GM18907 (cell line): ENCODE results near the gene AMOTL1.
"Not testable (repeated sequence)": the region's sequence is repeated elsewhere in the genome, so short reads cannot be mapped to it uniquely, and the experiment has no call there.

Experiments
- ATAC-seq: cut with Tn5 transposase; IDR thresholded peaks from one replicate; pipeline ENCODE4 v1.9.1; 2021; ENCODE audit warnings: mild to moderate bottlenecking, moderate library complexity; ENCODE audit not compliant: unreplicated experiment

The AMOTL1 gene

DNA sequence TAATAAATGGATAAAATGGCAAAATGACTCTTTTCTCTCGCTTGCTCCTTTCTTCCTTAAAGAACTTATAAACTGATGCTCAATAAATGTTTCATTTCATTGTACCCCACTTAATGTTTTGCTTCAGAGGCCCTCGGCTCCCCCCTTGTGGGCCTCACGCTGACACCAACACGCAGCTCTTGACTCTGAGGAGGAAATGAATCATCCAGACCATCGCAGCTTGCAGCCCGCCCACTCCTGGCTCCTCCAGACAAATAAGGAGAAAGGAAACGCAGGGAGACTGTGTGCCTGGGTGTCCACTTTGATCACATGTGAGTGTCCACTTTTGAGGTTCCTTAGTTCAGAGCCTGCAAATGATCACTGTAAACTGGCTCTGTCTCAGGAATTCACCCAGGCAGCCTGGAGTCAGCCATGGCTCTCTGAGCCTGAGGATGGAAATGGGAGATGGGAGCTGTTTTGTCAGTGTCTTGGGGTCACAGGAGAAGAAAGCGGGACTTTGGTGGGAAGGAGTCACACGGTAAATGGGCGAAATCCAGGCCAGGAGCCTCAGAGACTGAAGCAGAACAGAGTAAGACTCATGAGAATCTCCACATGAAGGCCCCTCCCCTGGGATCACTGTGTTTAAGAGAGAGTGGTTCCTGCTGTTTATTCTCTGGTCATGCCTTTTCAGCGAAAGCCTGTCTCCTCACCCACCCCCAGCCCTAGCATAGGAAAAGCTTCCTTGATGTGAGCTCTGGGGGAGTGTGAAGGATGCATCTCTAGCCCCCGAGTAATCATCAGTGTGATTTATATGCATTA is 108.7 kb downstream of the AMOTL1 start:
- ATAC-seq, result peak; percentile 94

DNA sequence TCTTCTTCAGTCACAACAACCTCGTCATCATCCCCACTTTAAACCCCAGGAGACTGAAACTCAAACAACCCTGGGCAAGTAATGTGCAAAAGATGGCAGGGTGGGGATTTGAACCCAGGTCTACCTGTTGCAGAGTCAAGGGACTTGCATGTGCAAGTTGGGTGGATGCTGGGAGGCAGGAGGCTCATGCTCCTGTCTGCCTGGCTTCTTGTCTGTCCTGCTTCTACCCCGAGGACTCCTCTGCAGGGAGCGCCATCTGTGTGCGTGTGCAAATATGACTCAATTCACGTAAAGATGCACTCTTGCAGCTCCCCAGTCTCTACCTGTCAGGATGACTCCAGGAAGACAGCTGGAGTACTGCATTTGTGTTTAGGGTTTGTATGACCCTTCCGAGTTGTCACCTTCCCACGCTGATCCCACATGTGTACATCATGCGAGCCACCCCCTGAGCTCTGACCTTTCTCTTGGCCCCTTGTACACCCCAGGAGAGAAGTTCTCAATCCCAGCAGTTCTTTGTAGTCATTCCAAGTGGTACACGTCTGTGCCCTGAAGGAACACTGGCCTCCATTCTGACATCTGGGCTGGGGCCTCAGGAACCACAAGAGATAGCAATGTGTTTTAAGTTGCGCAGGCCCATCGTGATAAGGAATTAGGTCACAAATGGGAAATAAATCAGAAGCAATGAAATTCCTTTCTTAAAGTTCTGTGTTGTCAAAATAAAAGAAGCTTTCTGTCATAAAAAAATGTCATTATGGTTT is 109.5 kb downstream of the AMOTL1 start:
- no peak for ATAC-seq

DNA sequence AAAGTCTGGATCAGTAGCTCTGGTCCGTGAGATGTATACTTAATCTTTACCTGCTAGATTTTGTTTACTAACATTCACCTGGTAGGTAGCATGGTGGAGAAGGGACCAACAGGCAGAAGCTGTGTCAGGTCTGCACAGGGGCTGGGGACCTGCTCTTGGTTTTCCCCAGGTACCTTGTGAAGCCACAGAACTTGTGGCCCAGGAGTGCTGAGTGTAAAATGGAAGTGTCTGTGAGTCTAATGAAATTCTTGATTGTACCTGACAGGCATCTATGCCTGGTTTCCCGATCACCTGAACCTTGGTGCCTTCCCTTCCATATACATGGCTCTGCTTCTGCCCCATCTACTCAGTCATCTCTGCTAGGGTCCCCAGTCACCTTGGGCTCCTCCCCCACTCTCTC is 110.8 kb downstream of the AMOTL1 start:
- ATAC-seq, result no peak

DNA sequence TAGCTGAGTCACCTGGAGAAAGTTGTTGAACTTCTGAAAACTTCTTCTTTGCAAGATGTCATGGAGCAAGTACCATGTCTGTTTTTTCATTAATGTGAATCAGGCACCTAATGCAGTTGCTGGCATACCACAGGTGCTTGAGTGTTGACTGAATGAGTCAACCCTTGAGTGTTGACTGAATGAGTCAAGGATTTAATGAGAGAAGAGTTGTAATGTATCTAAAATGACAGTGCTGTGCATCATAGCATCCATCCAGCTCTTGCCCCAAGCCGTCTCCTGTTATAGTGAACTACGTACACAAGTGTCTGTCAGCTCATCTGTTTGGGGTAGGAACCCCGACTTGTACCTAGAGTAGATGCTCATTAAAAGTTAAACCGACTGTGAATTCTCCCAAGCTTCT is 112.1 kb downstream of the AMOTL1 start:
- ATAC-seq, result no peak

DNA sequence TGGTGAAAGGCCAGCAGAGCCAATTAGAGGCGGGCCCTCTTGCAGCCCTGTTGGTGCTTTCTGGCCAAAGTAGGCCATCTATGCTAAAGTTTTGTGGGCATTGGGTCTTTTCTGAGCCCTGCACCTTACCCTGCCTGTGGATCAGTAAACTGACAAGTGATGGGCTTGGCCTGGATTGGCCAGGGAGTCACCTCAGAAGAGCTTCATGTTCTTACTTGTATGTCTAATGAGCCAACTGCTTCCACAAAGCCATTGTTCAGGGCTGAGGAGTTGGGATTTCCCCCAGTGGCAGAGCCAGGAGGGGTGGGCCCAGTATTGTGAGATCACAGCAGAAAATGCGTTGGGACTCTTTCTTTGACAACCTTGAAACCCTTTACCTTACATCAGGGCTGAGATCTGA is 114.8 kb downstream of the AMOTL1 start:
- no peak for ATAC-seq

DNA sequence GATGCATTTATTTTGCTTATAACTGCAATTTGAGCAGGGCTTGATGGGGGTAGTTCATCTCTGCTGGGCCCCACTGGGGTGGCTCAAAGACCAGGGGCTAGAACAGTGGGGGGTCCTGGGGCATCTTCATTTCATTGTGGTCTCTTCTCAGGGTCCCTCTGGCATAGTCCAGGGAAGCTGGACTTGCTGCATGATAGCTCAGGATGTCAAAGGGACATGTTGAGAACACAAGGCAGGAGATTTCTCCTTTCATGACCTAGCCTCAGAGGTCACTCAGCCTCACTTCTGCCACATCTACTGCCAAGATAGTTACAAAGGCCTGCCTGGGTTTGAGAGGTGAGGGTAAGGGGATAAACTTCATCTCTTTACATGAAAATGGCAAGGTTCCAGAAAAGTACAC is 115.7 kb downstream of the AMOTL1 start:
- ATAC-seq, result no peak

DNA sequence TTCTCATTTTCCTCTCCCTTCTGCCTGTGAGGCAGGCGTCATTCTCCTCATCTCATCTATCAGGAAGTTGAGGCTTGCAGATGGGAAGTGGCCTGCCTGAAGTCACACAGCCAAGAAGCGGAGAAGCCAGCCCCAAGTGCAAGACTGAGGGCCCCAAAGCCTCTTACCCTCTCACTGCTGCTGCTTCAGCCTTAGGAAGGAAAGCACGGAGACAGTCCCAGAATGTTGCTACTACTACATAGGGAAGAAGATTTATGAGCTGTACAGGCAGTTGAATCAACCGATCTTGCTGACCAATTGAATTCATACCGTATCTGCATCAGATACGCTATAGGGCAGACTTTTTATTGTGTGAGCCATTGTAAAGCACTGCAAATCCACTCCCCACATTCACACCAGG is 116.2 kb downstream of the AMOTL1 start:
- no peak for ATAC-seq

DNA sequence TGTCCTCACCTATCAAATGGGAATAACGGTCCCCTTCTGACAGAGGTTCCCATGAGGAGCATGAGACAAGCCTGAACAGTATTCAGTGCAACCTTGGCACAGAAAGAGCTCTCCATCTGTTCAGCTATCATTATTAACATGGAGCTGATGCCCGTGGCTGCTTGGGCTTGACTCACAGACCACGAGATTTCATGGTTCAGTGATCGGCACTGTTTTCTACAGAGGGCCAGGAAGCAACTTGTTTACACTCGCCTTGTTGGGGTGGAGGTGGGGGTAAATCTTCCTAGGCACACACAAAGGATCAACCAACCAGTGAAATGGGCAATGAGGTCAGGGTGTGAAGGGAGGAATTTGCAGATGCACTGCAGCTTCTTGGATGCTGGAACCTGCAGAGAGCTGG is 117.0 kb downstream of the AMOTL1 start:
- ATAC-seq, result peak; percentile 90

DNA sequence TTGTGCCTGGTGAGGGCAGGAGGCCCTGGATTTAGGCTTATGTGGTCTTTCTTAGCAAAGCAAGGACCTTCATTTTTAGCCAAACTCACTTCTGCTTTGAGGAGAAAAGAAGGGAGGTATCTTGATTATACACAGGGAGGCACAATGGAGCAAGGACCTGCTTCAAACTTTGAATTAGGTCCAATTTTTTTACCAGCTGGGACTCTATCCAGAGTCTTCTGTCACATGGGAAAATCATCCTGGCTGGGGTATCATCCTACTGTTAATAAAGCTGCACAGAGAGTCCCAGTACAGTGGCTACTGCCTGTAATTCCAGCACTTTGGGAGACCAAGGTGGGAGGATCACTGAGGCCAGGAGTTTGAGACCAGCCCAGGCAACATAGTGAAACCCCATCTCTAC is 117.4 kb downstream of the AMOTL1 start:
- ATAC-seq, result no peak

DNA sequence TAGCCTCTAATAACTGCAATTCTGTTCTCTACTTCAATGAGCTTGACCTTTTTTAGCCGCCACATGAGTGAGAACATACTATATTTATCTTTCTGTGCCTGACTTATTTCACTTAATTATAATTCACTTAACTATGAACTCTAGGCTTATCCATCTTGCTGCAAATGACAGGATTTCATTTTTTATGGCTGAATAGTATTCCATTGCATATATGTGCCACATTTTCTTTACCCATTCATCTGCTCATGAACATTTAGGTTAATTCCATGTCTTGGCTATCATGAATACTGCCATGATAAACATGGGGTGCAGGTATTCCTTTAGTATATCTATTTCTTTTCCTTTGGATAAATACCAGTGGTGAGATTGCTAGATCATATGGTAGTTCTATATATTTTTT is 120.0 kb downstream of the AMOTL1 start:
- no peak for ATAC-seq

DNA sequence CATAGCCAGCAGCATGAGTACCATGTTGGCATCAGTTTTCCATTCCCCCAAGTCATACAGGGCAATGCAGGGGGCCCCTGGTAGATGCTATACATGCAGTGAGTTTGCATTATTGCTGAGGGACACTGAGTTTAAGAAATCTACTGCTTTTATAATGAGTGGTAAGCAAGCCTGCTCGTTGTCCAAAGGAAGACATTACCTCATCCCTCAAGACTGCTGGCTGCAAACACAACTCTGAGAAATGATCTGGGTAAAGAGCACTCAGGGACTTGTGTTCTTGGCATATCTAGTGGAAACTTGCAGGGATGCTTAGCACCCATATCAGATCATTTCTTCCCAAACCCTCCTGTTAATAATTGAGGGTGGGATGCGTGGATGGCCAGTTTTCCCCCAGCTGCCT is 127.3 kb downstream of the AMOTL1 start:
- ATAC-seq, result no peak

DNA sequence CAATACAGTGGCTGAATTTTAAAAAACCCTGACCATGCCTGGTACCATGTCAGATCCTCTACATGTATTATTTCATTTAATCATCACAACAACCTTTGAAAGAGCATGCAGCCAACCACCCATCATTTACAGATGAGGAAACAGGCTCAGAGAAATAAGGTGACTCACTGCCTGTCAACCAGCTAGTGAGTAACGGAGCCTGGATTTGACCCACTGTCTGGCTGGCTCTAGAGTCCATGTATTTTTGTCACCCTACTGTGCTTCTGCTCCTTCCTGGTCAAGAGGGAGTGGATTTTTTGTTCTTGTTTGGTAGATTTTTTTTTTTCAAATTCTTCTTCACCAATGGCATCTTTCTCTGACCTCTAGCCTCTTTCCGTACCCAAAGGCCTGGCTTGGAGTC is 127.8 kb downstream of the AMOTL1 start:
- ATAC-seq, result no peak

DNA sequence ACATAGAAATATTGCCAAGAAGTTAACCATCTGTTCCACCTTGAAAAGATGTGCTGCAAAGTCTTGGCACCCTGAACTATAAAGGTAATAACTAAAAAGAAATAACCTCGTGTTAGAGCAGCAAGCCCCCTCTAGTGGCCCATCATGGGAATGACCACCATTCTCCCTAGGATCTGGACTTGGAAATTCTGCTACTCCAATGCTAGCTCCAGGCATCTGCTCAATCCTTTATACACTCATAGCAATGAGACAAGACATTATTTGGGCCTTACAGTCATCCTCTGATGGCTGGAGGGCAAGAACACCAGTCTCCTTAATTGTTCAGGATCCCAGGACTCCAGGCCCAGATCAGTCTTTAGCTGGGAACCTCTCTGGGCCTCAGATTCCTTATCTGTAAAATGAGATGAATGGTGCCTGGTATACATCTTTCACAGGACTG is 129.2 kb downstream of the AMOTL1 start:
- ATAC-seq, result no peak

DNA sequence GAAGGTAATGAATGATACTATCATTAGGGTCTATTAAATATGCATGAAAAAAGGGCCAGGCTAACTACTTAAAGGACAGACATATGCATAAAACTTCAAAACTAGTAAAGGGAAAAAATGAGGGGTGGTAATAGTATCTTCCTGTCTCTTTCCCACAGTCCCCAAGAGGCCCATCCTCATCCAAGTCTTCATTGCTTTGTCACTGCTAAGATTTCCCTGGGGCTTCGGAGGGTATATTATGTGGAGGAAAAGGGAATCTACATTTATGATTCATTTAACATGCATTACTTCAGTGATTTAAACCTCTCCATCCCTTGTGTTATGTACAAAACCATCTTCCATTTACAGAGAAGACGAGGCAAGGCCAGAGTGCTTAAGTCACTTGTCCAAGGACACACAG is 139.1 kb downstream of the AMOTL1 start:
- ATAC-seq, result no peak

DNA sequence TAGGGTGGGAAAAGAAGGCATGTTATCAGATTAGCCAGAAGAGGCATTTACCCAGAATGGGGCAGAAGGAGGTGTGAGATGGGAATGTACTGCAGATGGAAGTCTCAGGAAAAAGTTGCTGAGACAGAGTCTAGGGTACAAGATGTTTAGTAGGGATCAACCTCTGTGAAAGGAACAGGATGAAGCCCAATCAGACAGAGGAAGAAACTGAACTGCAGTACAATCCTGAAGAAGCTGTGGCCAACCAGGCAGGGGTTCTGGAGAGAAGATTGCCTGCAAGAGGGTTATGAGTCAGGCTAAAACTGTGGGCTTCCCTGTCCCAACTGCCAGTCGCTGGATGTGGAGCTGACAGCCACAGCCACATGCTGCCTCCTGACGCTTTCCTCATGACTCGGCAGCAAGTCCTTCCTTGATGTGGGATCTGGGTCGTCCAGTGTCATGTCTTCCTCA is 141.2 kb downstream of the AMOTL1 start:
- no peak for ATAC-seq

DNA sequence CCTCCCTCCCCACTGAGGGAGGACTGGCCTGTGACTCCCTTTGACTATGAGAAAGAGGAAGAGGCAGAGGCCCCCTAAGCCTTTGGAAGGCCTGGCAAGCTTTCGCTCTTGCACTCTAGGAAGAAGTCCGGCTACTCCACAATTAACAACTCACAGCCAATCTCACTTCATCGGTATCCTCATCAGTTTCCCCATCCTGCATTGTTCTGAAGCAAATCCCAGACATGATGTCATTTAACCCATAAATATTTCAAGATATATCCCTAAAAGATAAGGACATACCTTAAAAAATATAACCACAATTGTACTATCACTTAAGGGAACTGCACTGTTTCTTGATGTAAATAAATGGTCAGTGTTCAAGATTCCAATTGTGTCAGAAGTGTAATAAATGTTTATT is 142.1 kb downstream of the AMOTL1 start:
- no peak for ATAC-seq

DNA sequence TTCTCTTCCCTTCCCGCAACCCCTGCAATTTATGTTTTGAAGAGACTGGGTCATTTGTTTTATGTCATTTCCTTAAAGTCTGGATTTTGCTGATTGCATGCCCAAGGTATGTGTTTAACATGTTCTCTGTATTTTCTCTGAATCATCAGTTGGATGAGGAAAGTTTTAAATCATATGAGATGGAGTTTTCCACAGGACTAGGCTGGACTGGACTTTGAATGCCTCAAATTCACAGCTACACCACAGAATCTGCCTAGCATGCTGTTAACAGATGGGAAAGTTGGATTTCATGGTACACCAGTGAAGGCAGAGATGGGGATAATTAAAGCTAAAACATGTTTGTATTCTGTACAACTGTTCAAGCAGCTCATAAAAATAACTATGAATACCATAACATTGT is 142.6 kb downstream of the AMOTL1 start:
- no peak for ATAC-seq

DNA sequence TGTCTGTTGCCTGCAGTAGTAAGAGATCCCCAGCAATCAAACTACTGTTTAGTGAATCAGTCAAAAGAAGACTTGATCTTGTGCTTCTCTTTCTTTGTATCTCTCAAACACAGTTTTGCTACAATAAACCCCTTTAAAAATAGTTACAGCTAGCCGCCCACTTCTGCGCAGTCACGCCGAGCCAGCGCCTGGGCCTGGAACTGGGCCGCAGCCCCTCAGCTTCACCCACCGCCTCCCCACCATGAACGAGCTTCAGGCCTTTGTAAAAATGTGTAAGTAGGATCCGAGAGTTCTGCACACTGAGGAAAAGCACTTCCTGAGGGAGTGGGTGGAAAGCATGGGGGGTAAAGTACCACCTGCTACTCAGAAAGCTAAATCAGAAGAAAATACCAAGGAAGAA is 144.7 kb downstream of the AMOTL1 start:
- ATAC-seq, result no peak

DNA sequence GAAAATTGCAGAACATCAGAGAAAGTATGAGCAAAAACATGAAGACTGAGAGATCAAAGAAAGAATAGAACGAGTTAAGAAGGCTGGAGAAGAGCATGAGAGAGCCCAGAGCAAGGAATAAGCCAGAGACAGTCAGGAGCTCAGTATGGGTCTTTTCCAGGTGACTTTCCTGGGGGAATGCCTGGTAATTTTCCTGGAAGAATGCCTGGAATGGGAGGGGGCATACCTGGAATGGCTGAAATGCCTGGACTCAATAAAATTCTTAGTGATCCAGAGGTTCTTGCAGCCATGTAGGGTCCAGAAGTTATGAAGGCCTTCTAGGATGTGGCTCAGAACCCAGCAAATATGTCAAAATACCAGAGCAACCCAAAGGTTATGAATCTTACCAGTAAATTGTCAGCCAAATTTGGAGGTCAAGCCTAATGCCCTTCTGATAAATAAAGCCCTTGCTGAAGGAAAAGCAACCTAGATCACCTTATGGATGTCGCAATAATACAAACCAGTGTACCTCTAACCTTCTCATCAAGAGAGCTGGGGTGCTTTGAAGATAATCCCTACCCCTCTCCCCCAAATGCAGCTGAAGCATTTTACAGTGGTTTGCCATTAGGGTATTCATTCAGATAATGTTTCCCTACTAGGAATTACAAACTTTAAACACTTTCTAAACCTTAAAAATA is 145.7 kb downstream of the AMOTL1 start:
- not testable (repeated sequence) for ATAC-seq

DNA sequence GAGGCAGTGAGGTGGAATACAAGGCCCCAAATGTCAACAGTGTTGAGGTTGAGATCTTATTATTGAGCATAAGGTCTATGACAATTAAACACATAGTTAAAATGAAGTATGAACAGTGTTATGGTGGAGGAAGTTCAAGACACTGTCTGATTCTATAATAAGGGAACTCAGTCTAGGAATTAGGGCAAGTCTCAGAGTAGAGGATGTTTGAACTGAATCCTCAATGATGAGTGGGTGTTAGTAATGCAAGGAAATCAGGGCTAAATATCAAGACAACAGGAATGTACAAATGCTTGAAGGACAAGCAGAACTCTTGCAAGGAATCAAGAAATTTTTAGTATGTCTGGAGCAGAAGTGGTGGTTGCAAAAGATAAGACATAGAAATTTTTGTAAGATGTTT is 152.2 kb downstream of the AMOTL1 start:
- ATAC-seq, result no peak

DNA sequence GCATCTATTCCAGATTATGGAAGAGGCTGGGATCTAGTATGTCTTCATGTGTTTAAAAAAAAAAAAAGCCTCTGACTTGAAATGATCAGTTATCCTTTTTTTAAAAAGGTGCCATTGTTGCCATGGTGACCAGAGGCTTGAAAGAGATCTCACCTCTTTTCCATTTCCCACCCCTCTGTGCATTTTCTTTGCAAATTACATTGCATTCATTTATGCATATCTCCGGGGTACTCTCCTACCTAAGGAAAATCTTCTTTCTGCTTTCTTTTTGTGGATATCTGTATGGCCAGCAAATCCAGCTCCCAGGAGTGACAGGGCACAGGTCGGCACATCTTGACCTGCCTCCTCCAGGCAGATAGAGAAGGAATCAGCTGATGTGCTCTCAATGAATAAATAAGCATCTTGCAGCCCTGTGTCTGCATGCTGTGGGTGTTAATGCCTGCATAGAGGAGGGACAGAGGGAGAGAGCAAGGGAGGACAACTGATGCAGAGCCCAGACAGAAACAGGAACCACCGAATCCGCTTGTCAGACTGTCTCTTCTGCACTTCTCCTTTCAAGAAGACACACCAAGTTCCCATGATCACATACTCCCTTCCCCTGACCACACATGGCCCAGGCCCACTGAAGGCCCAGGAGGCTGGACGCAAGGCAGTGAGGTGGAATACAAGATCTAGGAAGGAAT is 154.3 kb downstream of the AMOTL1 start:
- no peak for ATAC-seq
